GM21737 (cell line): Measurements from ENCODE around the gene GBF1.
"Not testable (repeated sequence)": the region's sequence is repeated elsewhere in the genome, so short reads cannot be mapped to it uniquely, and the experiment has no call there.

ENCODE experiments used
- ATAC-seq: cut with Tn5 transposase; IDR thresholded peaks from one replicate; pipeline ENCODE4 v1.9.1; 2021; ENCODE audit warnings: mild to moderate bottlenecking, moderate library complexity; ENCODE audit not compliant: unreplicated experiment

Gene GBF1

DNA sequence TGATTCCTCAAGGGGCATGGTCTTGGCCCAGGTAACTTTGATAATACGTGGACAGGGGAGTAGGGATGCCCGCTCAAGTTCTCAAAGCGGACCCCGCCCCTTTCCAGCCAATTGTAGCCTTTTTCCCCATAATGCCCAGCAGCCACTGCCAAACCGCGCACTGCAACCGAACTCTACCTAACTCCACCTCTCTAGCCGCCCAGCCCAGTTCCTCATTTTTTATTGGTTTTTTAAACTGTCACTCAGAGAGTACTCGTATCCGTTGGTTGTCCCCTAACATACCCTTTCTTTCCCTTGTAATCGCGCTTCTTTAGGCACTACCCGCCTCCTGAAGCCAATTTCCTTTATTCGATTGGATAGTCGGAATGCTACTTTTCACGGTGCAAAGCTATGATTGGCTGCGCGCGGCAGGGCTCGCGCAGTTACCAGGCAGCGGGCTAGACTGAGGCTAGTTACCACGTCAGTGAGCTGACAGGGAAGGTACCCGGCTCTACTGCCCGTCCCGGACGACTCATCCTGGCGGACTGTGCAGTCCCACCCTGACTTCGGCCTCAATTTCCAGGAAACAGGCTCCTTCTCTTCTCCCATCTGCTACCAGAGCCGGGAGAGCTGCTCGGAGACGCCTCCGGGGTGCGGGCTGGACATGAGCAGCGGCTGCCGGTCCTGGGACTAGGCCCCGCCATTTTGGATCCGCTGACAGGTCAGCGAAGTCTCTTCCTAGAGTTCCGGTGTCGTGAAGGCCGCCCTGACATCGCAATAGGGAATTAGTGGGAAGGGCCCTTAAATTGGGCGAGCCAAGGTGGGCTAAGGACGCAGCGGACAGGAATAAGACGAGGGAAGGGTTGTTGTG is at the start of gene GBF1:
GBF1 (plus strand) TSS at position 451 of the 850 bp plus-strand sequence. CDS start 13,407 bp downstream, outside the sequence.
- peak; percentile 88 for ATAC-seq

DNA sequence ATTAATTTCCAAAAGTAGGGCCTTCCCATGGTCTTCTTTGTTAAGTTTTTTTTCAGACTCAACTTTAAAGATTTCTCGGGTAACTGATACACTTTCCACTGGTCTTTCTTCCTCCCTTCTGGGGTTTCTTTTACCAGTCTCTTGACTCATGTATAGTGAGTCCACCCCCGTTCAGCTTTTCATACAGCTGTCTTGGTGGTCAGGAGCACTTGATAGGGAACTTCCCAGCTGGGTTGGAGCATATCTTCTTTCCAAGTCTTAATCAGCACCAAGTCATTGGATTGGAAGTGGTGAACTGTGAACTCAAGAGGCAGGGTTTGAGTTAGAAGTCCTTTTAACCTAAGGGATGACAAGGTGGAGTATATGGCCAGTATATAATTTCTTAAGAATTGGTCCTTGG is 48.4 kb upstream of the GBF1 start:
- no peak for ATAC-seq

DNA sequence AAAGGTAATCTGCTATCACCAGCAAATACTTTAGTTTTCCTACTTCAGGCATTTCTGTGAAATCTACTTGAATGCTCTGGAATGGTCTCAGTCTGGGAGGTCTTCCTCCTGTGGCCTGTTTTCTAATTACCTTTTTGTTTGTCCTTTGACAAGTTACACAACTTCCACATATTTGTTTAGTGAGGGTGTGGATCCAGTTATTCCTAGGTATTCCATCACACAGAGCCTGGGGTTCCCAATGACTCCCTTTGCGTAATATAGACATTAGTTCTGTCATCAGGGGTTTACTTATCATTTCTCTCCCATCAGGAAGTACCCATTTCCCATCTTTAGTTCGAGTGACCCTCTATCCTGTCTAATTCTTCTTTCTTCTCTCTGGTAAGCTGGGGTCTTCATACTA is 47.3 kb upstream of the GBF1 start:
- ATAC-seq = no peak

DNA sequence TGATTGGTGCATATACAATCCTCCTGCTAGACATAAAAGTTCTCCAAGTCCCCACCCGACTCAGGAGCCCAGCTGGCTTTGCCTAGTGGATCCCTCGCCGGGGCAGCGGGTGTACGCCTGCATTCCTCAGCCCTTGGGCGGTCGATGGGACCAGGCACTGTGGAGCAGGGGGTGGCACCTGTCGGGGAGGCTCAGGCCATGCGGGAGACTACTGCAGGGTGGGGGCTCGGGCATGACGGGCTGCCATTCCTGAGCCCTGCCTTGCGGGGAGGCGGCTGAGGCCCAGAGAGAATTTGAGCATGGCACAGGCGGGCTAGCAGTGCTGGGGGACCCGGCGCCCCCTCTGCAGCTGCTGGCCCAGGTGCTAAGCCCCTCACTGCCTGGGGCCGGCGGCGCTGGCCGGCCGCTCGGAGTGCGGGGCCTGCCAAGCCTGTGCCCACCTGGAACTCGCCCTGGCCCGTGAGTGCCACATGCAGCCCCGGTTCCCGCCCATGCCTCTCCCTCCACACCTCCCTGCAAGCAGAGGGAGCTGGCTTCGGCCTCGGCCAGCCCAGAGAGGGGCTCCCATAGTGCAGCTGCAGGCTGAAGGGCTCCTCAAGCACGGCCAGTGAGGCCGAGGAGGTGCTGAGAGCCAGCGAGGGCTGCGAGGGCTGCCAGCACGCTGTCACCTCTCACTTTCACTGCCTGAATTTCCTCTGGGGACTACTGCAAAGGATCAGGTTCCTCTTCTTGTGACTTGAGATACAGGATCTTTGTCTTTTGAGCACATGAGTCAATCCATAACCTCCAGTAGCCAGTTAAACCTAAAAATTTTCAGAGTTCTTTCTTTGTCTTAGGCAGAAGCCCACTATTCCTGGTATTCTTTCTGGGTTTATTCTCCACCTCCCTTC is 44.3 kb upstream of the GBF1 start:
- ATAC-seq = no peak

DNA sequence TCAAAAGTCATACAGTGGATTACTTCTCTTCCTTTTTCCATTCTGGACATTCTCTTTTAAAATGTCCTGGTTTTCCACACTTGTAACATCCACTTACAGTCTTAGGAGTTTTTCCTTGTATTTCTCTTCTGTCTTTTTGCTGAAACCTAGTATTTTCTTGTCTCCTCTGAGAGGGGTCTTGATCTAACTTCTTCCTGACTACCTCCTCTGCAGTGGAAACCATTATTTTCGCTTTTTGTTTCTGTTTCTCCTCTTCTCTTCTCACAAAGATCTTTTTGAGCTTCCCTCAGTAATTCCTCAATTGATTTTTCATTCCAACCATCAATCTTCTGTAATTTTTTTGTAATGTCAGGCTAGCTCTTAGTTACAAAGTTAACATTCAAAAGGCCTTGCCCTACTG is 42.9 kb upstream of the GBF1 start:
- ATAC-seq = no peak

DNA sequence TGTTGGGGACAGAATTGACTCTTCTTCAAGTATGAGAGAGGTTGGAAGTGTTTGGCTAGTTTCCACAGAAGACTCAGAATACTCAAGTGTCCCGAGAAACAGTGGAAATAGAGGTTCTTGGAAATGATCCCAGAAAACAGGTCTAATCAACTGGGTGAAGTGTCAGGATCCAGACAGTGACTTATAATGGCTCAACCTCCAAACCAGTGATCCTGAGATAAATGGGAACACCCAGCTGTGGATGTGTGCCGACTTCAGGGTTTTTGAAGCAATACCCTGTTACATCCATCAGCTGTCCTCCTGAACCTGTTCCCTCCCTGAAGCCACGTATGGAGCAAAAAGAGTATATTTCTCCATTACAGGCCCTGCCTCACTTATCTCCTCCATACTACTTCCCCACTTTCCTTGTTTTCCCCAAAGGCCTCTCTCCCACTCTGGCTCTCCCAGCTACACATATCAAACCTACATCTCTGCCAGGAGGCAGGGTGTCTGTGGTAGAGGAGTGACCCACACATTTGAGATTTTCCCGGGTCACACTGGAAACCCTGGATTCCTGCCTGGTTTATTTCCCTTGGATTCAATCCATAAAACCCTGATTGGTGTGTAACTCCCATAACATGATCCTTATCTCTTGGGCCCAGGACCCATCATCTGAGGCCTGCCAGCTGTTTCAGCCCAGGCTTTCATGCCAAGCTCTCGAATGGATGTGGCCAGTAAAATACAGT is 36.9 kb upstream of the GBF1 start:
- no peak for ATAC-seq

DNA sequence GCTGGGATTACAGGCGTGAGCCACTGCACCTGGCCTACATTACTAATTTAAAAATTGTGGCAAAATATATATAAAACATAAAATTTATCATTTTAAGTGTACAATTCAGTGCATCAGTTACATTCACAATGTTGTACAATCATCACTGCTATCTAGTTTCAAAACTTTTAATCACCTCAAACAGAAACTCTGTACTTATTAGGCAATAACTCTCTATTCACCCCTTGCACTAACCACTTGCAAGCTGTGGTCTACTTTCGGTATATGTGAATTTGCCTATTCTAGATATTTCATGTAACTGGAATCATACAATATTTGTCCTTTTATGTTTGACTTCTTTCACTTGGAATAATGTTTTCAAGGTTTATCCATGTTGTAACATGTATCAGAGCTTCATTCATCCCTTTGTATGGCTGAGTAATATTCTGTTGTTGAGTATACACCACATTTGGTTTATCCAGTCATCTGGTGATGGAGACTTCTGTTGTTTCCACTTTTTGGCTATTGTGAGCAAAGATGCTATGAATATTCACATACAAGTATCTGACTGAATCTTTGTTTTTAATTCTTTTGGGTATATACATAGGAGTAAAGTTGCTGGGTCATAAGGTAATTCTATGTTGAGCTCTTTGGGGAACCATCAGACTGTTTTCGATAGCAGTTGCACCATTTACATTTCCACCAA is 33.6 kb upstream of the GBF1 start:
- no peak for ATAC-seq

GRCh38 chr10:102213599-102213998 is 31.7 kb upstream of the GBF1 start:
- ATAC-seq = not testable (repeated sequence)

GRCh38 chr10:102219370-102219769 is 26.0 kb upstream of the GBF1 start:
- ATAC-seq = no peak

- ATAC-seq = no peak
Observed at GRCh38 chr10:102220612-102221011, 24.7 kb upstream of the GBF1 start.

GRCh38 chr10:102222797-102223196 is 22.5 kb upstream of the GBF1 start:
- ATAC-seq = no peak

DNA sequence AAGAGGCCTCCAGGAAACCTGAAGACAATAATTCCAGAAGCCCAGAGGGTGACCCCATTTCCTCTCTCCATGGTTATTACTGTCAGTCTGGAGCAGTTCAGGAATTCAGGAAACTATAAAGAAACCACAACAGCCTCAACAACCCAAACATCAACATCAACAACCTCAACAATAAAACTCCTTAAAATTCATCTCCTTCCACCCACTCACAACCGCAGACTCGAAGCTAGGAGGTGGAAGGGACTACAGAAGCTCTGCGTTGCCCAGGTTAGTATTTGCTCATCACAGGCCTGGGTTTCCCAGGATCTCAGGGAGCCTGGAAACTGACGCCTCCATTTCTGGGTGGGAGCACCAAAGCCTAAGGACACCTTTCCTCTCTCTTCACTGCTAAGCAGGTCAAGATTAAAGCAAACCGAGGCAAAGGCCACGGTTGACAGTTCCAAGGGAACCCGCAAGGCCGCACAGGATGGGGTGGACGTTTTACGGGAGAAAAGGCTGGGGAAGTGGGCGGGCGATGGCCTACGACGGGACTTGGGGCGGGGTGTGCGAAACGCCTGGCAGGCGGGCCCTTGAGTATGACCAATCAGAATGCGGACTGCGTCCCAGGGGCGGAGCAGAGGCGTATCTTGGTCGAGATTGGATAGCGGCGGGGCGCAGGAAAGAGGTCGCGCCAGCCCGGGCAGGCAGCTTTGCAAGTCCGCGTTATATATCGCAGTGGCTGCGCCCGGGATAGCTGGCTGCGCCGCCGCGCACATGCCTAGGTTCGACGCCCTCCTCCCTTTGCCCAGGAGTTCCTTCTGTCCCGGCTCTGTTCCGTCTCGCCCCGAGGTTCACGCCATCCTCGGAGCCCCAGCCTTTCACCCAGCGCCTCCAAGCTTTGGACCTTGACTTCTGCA is 19.4 kb upstream of the GBF1 start, which contains the start of gene ELOVL3:
ELOVL3 (plus strand) TSS at position 654 of the 896 bp plus-strand sequence. CDS start 250 bp downstream, outside the sequence.
- ATAC-seq = peak; percentile 80

DNA sequence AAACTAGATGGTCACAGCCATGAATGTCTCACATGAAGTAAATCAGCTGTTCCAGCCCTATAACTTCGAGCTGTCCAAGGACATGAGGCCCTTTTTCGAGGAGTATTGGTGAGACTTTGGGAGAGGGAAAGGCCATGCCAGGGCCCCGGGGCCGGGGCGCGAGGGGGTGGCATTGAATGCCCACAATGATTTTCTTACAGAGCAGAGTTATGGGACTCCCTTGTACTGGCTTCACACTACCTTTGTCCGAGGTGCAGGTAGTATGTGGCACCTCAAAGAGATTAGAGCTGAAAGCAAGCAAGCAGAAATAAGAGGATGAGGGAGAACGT is 18.8 kb upstream of the GBF1 start:
- no peak for ATAC-seq

GRCh38 chr10:102227050-102227449 is 18.3 kb upstream of the GBF1 start:
- ATAC-seq = no peak

DNA sequence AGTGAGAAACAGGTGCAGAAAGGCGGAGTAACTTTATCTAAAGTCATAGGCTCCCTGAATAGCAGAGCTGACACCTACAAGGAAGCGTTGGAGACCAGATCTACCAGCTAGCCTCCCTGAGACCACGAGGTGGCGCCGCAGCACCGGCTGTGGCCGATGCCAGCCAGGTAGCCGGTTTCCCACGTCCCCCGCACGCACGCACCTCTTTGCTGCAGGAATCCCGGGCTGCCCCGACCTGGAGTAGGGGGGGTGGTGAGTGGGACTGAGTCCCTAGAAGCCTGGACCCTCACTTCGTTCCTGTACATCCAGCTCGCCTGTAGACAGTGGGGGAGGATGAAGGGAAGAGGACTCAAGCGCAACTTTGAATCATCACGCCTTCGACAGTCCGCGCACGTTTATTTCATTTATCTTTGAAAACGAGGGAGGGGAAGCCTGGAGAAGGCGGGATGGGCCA is 15.5 kb upstream of the GBF1 start:
- ATAC-seq = no peak

DNA sequence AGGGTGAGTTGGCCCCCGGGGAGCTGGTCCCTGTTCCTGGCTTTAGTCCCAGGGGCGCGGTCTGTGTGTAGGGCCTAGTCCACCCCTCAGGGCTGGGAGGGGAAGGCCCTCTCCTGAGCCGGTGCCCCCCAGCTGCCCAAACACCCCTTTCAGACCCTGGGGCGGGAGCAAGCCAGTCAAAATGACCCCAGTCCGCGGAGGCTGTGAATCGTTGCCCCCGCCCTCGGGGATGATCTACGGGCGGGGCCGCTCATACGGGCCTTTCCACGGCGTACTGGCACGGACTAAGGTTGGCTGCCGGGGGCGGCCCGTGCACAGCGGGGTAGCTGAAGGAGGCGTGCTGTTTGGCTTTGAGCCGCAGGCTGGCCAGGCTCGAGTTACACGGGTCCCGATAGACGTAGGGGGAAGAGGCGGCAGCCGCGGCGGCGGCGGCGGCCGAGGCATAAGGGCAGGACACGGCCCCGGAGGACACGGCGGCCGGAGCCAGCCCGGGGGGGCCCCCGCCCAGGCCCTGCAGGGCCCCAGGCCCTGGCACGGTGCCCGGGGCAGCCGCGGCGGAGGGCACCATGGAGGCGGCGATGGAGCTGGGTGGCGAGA is 15.0 kb upstream of the GBF1 start:
- ATAC-seq = no peak

DNA sequence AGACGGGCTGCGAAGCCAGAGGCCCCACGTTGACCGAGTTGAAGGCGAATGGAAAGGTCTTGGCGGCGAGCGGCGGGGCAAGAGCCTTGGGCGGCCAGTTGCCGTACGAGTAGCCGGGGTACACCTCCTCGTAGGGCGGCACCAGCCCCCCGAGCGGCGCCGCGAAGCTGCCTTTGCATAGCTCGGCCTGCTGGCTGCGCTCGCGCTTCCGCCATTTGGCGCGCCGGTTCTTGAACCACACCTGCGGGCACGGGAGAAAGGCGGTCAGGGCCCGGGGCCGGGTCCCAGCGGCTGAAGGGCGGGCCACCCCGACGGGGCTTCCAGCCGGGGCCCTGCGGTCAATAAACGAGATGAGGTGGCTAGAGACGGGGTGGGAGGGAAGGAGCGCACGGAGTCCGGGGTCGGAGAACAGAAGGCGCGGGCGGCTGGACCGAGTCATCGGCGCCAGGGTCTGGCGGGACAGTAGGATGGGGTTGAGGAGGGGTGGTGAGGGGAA is 14.4 kb upstream of the GBF1 start:
- ATAC-seq = no peak

- ATAC-seq = no peak
Observed at GRCh38 chr10:102231357-102232318, 13.7 kb upstream of the GBF1 start.
